Measurements from ENCODE around the gene DPP7.
A peak's percentile ranks its signal among the peaks of the same experiment; 100 is the strongest.

DPP7 gene

GRCh38 chr9:137077758-137078693 is 36.5 kb downstream of the DPP7 start:
- ChIA-PET POLR2A (interaction anchor here (1.1 to 2.3 kb wide), 4 partner anchors 8 to 24 kb away, joined by 3 to 21 read pairs (median 4); partner anchors contain the start of genes ENTPD2 and MAN1B1), CTCF (interaction anchor here (0.7 to 2.6 kb wide), 6 partner anchors 9 to 49 kb away, joined by 3 to 16 read pairs (median 8); partner anchors contain the start of genes ABCA2 and MAN1B1)
- Histone ChIP-seq H3K27ac (ENCODE audit: extremely low read depth, low read depth, low read length) (peak overlapping the region; percentile 46; the same call in 1 of the 2 replicates), H3K9me3 (ENCODE audit: control insufficient read depth, insufficient read depth, low read depth, low read length) (no peaks in the 10 kb centered on the region), H3K4me3 (ENCODE audit: low read depth, low read length) (peak overlapping the region; percentile 43), H3K4me1 (ENCODE audit: control insufficient read depth, insufficient read depth, low read length) (no peaks in the 10 kb centered on the region; the same call in 1 of the 2 replicates), H3K36me3 (ENCODE audit: control insufficient read depth in 2 of 2, insufficient read depth in 1 of 2, low read length in 2 of 2) (peaks cover 0 to 43% of the 10 kb centered on the region in 2 experiments; a peak in 1 of 3 replicates)
- peak; percentile 14 for TF ChIP-seq ZBTB26 (tag by site-specific recombination; optimal IDR thresholded peaks at IDR 0.05)
- TF ChIP-seq ZNF776 (tag by site-specific recombination; IDR thresholded peaks at IDR 0.05; ENCODE audit: borderline replicate concordance) = no peak
- TF ChIP-seq ZNF221 (tag by site-specific recombination; IDR thresholded peaks at IDR 0.05; ENCODE audit: borderline replicate concordance) = no peak
- no peak for TF ChIP-seq ZNF610 (tag by site-specific recombination; IDR thresholded peaks at IDR 0.05; ENCODE audit: borderline replicate concordance)
- TF ChIP-seq PATZ1 (tag by site-specific recombination; IDR thresholded peaks at IDR 0.05) = peak; percentile 35; the same call in 1 of the 2 replicates
- TF ChIP-seq ZNF155 (tag by site-specific recombination; IDR thresholded peaks at IDR 0.05) = no peak
- TF ChIP-seq OSR2 (tag by site-specific recombination; IDR thresholded peaks at IDR 0.05) = no peak
- TF ChIP-seq ZNF701 (tag by site-specific recombination; IDR thresholded peaks at IDR 0.05) = no peak
- 0 out of 2 replicates have a peak, but pooled peaks have one; percentile 32 for TF ChIP-seq KLF9 (tag by site-specific recombination; IDR thresholded peaks at IDR 0.05; ENCODE audit: low read depth)
- TF ChIP-seq ZNF366 (tag by site-specific recombination; conservative IDR thresholded peaks at IDR 0.05) = no peak
- TF ChIP-seq ZNF394 (tag by site-specific recombination; IDR thresholded peaks at IDR 0.05; ENCODE audit: borderline replicate concordance) = peak; percentile 37; the same call in 1 of the 2 replicates
- no peak for TF ChIP-seq ZNF488 (tag by site-specific recombination; IDR thresholded peaks at IDR 0.05)
- no peak for TF ChIP-seq SP7 (tag by site-specific recombination; IDR thresholded peaks at IDR 0.05)
- TF ChIP-seq ZXDB (tag by site-specific recombination; IDR thresholded peaks at IDR 0.05) = no peak
- no peak for TF ChIP-seq WT1 (tag by site-specific recombination; IDR thresholded peaks at IDR 0.05)
- TF ChIP-seq ZNF211 (tag by site-specific recombination; IDR thresholded peaks at IDR 0.05; ENCODE audit: low read depth) = no peak
- TF ChIP-seq ZNF639 (tag by site-specific recombination; IDR thresholded peaks at IDR 0.05) = no peak
- no peak for TF ChIP-seq ZNF350 (tag by site-specific recombination; IDR thresholded peaks at IDR 0.05)
- TF ChIP-seq ZBTB8A (tag by site-specific recombination; IDR thresholded peaks at IDR 0.05) = no peak
- TF ChIP-seq PRDM10 (tag by site-specific recombination; IDR thresholded peaks at IDR 0.05) = no peak
- TF ChIP-seq KLF8 (tag by site-specific recombination; IDR thresholded peaks at IDR 0.05) = peak; percentile 15; the same call in 1 of the 2 replicates
- TF ChIP-seq ZNF677 (tag by site-specific recombination; IDR thresholded peaks at IDR 0.05) = no peak
- TF ChIP-seq SETDB1 (IDR thresholded peaks at IDR 0.05; ENCODE audit: insufficient read length, low read length) = no peak
- TF ChIP-seq TRIM28 (IDR thresholded peaks at IDR 0.05; ENCODE audit: borderline replicate concordance, low read length) = no peak
- peak; percentile 43; the same call in 1 of the 2 replicates for TF ChIP-seq EGR2 (tag by site-specific recombination; IDR thresholded peaks at IDR 0.05; ENCODE audit: low read depth)
- no peak for TF ChIP-seq ZNF843 (tag by site-specific recombination; IDR thresholded peaks at IDR 0.05)
- TF ChIP-seq BCL11B (tag by site-specific recombination; IDR thresholded peaks at IDR 0.05; ENCODE audit: low read depth) = no peak
